KMS-11 (cell line): ENCODE results near the gene MRPL21.

ENCODE experiments used
- H2AFZ ChIP-seq: fragments of 200-600 bp; sonication (generic); 2 replicates; pipeline ENCODE4 v1.6.1; 2016; ENCODE audit warnings: antibody characterized with exemption, mixed run types, low read depth
- H3K27ac ChIP-seq: fragments of 200-600 bp; sonication (generic); 2 replicates; pipeline ENCODE4 v1.6.1; 2016; ENCODE audit warnings: mild to moderate bottlenecking, mixed run types
- H3K27me3 ChIP-seq: fragments of 200-600 bp; sonication (generic); 2 replicates; pipeline ENCODE4 v1.6.1; 2017; ENCODE audit warnings: mild to moderate bottlenecking, low read depth, mixed run types, moderate library complexity; ENCODE audit not compliant: insufficient read depth
- H3K36me3 ChIP-seq: fragments of 200-600 bp; sonication (generic); 2 replicates; pipeline ENCODE4 v1.6.1; 2017; ENCODE audit warnings: mild to moderate bottlenecking, mixed run types; ENCODE audit not compliant: insufficient read depth
- H3K4me1 ChIP-seq: fragments of 200-600 bp; sonication (generic); 2 replicates; pipeline ENCODE4 v1.6.1; 2016; ENCODE audit warnings: mild to moderate bottlenecking, low read depth, mixed run types; ENCODE audit not compliant: poor library complexity, severe bottlenecking
- H3K4me2 ChIP-seq: fragments of 200-600 bp; sonication (generic); 2 replicates; pipeline ENCODE4 v1.7.0; 2016; ENCODE audit warnings: mild to moderate bottlenecking, mixed run types
- H3K4me3 ChIP-seq: fragments of 200-600 bp; sonication (generic); IDR thresholded peaks from 2 replicates; pipeline ENCODE4 v1.6.1; 2017; ENCODE audit warnings: low read depth, low read length, mixed read lengths; ENCODE audit not compliant: insufficient read depth
- H3K79me2 ChIP-seq: fragments of 200-600 bp; sonication (generic); 2 replicates; pipeline ENCODE4 v1.6.1; 2016; ENCODE audit warnings: low read depth, mixed run types; ENCODE audit not compliant: insufficient read depth
- H3K9ac ChIP-seq: fragments of 200-600 bp; sonication (generic); 2 replicates; pipeline ENCODE4 v1.6.1; 2016; ENCODE audit warnings: mild to moderate bottlenecking, mixed run types
- H4K20me1 ChIP-seq: fragments of 200-600 bp; sonication (generic); 2 replicates; pipeline ENCODE4 v1.6.1; 2016; ENCODE audit warnings: mild to moderate bottlenecking, mixed run types; ENCODE audit not compliant: insufficient read depth
- TF ChIP-seq, protein P1 (sequence below): fragments of 200-600 bp; sonication (generic); conservative IDR thresholded peaks from 2 replicates; pipeline ENCODE4 v1.6.1; 2017; ENCODE audit warnings: low read depth, mild to moderate bottlenecking, antibody characterized with exemption, low read length, moderate library complexity, mixed read lengths

The MRPL21 gene

DNA sequence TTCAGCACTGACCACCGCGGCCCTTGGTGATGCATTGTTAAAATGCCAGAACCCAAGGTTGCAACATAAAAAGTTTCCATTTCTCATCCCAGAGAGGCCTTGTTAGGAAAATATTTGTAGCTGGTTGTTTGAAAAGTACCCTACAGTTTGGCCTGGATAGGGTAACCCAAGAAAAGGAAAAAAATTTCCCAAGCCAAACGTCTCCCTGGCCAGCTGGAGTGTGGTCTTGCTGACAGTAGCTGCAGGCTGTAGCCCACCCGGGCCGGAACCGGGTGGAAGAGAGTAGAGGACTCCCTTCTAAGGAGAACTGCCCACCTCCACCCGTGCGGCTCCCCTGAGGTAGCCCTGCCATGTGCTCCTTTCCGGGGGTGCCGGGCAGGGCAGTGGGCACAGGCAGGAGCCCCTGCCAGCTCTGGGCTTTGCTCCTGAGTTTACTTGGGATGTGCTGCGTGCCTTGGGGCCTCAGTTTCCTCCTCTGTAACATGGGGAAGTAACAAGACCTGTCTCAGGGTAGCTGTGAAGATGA is 38.5 kb upstream of the MRPL21 start:
- TF ChIP-seq, protein P1, sequence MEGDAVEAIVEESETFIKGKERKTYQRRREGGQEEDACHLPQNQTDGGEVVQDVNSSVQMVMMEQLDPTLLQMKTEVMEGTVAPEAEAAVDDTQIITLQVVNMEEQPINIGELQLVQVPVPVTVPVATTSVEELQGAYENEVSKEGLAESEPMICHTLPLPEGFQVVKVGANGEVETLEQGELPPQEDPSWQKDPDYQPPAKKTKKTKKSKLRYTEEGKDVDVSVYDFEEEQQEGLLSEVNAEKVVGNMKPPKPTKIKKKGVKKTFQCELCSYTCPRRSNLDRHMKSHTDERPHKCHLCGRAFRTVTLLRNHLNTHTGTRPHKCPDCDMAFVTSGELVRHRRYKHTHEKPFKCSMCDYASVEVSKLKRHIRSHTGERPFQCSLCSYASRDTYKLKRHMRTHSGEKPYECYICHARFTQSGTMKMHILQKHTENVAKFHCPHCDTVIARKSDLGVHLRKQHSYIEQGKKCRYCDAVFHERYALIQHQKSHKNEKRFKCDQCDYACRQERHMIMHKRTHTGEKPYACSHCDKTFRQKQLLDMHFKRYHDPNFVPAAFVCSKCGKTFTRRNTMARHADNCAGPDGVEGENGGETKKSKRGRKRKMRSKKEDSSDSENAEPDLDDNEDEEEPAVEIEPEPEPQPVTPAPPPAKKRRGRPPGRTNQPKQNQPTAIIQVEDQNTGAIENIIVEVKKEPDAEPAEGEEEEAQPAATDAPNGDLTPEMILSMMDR = no peak

DNA sequence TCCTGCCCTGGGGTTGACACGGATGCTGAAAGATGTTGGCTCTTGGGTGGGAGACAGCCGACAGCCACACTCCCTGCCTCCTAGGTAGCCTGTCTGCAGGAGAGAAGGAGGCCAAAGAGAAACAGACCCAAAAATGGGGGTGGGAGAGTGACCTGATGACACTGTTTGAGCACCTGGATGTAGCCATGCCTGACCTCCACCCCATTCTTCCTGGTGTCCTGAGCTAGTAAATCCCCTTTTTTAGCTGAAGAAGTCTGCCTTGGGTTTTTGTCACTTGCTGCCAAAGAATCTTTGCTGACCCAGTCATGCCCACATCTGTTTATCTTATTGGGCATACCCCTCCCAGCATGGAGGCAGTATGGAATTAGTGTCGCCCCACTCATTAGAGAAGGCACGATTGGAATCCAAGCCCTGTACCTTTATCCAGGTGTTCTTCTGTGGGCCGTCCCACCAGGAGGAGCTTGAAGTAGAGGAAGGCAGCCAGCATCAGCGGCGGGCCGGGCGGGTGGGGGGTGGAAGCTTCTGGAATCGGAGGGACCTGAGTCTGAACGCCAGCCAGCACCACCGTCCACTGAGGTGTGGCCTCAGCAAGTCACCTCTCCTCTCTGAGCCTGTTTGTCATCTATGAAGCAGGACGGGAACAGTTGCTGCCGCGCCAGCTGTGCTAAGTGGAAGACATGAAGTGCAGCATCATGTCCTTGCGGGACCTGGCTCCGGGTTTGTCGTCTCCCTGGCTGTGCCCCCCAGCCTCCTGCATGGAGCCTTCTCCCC is 37.9 kb upstream of the MRPL21 start:
- Histone ChIP-seq H4K20me1 (no peaks in the 10 kb centered on the region), H3K27me3 (no peaks in the 10 kb centered on the region), H3K4me1 (no peaks in the 10 kb centered on the region), H3K4me3 (no peak overlapping the region), H2AFZ (no peak overlapping the region), H3K36me3 (no peaks in the 10 kb centered on the region), H3K79me2 (no peaks in the 10 kb centered on the region), H3K27ac (no peak overlapping the region), H3K4me2 (no peak overlapping the region), H3K9ac (no peak overlapping the region)
- TF ChIP-seq, protein P1 = no peak

More for the DNA sequence above, 38.5 kb upstream of the MRPL21 start:
- Histone ChIP-seq H2AFZ (no peak overlapping the region), H3K4me2 (no peak overlapping the region), H3K79me2 (no peaks in the 10 kb centered on the region), H3K4me1 (no peaks in the 10 kb centered on the region), H3K4me3 (no peak overlapping the region), H4K20me1 (no peaks in the 10 kb centered on the region), H3K27ac (no peak overlapping the region), H3K36me3 (no peaks in the 10 kb centered on the region), H3K27me3 (no peaks in the 10 kb centered on the region), H3K9ac (no peak overlapping the region)

DNA sequence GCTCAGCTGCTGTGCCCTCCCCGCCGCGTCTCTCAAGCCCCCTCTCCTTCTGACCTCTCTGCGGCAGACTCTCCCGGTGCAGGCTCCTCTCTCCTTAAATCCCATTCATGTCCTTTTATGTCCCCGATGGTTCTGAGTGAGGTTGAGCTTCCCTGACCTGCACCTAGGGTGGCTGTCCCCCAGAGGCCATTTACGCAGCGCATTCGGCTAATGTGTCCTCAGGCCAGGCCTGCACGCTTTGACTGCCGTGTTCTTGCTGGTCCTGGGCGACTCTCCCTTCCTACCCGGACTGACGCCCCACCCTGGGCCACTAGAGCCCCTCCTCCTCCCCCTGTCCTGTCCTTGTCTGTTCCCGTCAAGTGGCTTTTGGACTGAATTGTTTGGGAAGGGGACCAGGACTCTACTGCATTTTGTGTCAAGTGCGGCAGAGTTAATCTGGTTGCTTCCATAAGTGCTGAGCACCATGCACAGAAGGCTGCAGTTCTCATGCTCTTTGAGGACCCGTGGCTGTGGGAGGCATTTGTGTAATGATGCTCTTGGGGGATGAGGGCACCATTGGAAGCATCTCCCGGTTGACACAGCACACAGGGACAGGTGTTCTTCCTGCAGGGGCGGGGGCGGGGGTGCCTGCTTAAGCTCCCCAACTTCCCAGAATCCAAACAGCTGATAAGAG is 37.2 kb upstream of the MRPL21 start:
- Histone ChIP-seq H3K27ac (no peak overlapping the region), H3K4me2 (no peak overlapping the region), H3K27me3 (no peaks in the 10 kb centered on the region), H3K4me1 (no peaks in the 10 kb centered on the region), H2AFZ (no peak overlapping the region), H3K4me3 (no peak overlapping the region), H3K79me2 (no peaks in the 10 kb centered on the region), H4K20me1 (no peaks in the 10 kb centered on the region), H3K36me3 (no peaks in the 10 kb centered on the region; the same call in 1 of the 2 replicates), H3K9ac (no peak overlapping the region)
- TF ChIP-seq, protein P1 = no peak

DNA sequence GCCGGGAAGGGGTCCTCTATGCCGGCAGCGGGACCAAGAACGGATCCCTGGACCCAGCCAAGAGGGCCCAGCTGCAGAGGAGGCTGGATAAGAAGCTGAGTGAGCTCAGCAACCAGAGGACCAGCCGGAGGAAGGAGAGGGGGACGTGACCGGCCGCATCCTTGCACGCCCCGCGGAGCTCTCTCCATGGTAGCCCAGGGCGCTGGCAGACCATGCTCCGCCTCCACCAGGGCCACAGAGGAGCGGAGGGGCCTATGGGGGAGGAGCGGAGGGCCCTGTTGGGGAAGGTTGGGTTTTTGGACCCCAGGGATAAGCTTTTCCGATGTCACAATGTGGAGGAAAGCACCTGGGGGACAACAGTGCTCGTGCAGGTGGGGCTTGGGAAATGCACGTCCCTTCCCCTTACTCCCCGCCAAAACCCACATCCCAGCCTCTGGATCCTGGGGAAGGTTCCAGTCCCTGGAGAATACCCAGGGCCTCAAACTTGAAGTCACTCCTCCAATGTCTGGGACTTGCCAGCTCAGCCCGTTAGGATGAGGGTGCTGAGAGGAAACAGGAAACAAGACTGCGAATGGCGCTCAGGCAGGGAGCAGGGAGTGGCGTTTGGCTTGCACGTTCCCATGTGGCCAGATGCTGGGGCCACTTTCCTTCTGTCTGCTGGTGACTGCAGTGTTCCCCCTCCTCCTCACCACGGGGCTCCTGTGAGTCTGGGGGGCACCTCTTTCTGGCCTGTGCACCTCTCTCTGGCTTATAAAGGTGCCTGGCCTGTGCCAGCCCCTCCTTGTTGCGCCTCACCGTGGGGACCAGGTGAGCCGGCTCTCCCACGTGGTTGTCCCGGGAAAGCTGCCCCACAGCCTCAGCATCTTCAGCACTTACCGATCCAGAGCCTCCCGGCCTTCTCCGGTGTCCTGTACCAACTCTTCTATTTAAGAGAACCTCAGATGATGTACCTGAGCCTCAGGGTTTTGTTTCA is 36.2 kb upstream of the MRPL21 start:
- H3K79me2 ChIP-seq = no peaks in the 10 kb centered on the region

More for the DNA sequence above, 36.2 kb upstream of the MRPL21 start:
- no peaks in the 10 kb centered on the region for H3K27me3 ChIP-seq
- no peak overlapping the region for H3K9ac ChIP-seq
- H3K27ac ChIP-seq = no peak overlapping the region
- H3K4me1 ChIP-seq = no peaks in the 10 kb centered on the region
- no peak overlapping the region for H3K4me2 ChIP-seq
- H3K36me3 ChIP-seq = no peaks in the 10 kb centered on the region; the same call in 1 of the 2 replicates
- no peak overlapping the region for H3K4me3 ChIP-seq
- no peak overlapping the region for H2AFZ ChIP-seq
- TF ChIP-seq, protein P1 = no peak
- H4K20me1 ChIP-seq = no peaks in the 10 kb centered on the region
